Ascending aorta (tissue), 2 donors: ENCODE results near the gene NKX6-1. TPM values are rescaled to one million over a fixed set of nuclear protein-coding genes. Genes with fewer than 3 reads are reported as not detected.

Experiments used
- DNase-seq, 2 donors: peaks; one replicate each; pipeline ENCODE4 v3.0.0-alpha.2; 2019; ENCODE audit warnings: low spot score in 2 of 2
- H3K27ac ChIP-seq, 2 donors: fragments of 200-600 bp; sonication (generic); one replicate each; pipeline ENCODE4 v1.5.1; 2016 to 2017; ENCODE audit warnings: mild to moderate bottlenecking in 1 of 2
- H3K27me3 ChIP-seq: fragments of 200-600 bp; sonication (generic); one replicate; pipeline ENCODE4 v1.5.1; 2017
- H3K36me3 ChIP-seq, 2 donors: fragments of 200-600 bp; sonication (generic); one replicate each; pipeline ENCODE4 v1.5.1; 2016
- H3K4me1 ChIP-seq, 2 donors: fragments of 200-600 bp; sonication (generic); one replicate each; pipeline ENCODE4 v1.5.1; 2016 to 2017; ENCODE audit warnings: mild to moderate bottlenecking in 1 of 2
- H3K4me3 ChIP-seq, 2 donors: fragments of 200-600 bp; sonication (generic); one replicate each; pipeline ENCODE4 v1.5.1; 2016 to 2017; ENCODE audit warnings: mild to moderate bottlenecking in 1 of 2
- H3K9me3 ChIP-seq, 2 donors: fragments of 200-600 bp; sonication (generic); one replicate each; pipeline ENCODE4 v1.5.1; 2016
- CTCF ChIP-seq, 3 experiments: fragments of 200-600 bp in 2 of 3; fragments of 450-650 bp in 1 of 3; sonication (generic) in 2 of 3; IDR thresholded peaks; one replicate each; pipeline ENCODE4 v1.5.1; 2016 to 2019; ENCODE audit warnings: antibody characterized with exemption in 3 of 3, mild to moderate bottlenecking in 1 of 3, moderate library complexity in 1 of 3
- intact Hi-C: fragments of 100-400 bp; cut with DNase I; formaldehyde crosslinking; loops from one replicate; pipeline ENCODE4 v1.15.1; 2023
- total RNA-seq: library from RNA; depleted of rRNA; stranded (reverse); fragments of >200 nt; gene quantifications from one replicate; pipeline ENCODE4 v1.1.0, GENCODE V29; 2016

Gene NKX6-1
- total RNA-seq = not detected

- peak; percentile 58 to 86 for DNase-seq
- no peak for TF ChIP-seq CTCF (IDR thresholded peaks at IDR 0.05)
- H3K27ac ChIP-seq = peak within 1 kb of the TSS in 1 of 2 donors; percentile 15
- H3K4me3 ChIP-seq = peak within 1 kb of the TSS; percentile 53 to 70
- H3K27me3 ChIP-seq = peaks cover 25% of the 10 kb centered on the region
- no peaks in the 10 kb centered on the region for H3K9me3 ChIP-seq
- H3K4me1 ChIP-seq = peaks cover 8 to 19% of the 10 kb centered on the region in 2 donors
- intact Hi-C loops = no loop called here
- no peaks in the 10 kb centered on the region for H3K36me3 ChIP-seq
Observed at GRCh38 chr4:84498935-84499623, at the start of gene NKX6-1. Gene NKX6-1 (minus strand): TSS chr4:84499292. CDS start chr4:84498228, 1,064 bp downstream.

- no peak overlapping the region for H3K27ac ChIP-seq
- no peak for DNase-seq
- no peaks in the 10 kb centered on the region for H3K4me1 ChIP-seq
- H3K9me3 ChIP-seq = no peaks in the 10 kb centered on the region
- no peaks in the 10 kb centered on the region for H3K36me3 ChIP-seq
- intact Hi-C loops = no loop called here
- no peak for TF ChIP-seq CTCF (IDR thresholded peaks at IDR 0.05)
- H3K4me3 ChIP-seq = no peak overlapping the region
- H3K27me3 ChIP-seq = no peaks in the 10 kb centered on the region
Observed at GRCh38 chr4:84547211-84547610, 48.1 kb upstream of the NKX6-1 start.

- no peaks in the 10 kb centered on the region for H3K4me1 ChIP-seq
- intact Hi-C loops = no loop called here
- no peak for DNase-seq
- TF ChIP-seq CTCF (IDR thresholded peaks at IDR 0.05) = no peak
- H3K36me3 ChIP-seq = no peaks in the 10 kb centered on the region
- H3K9me3 ChIP-seq = no peaks in the 10 kb centered on the region
- no peak overlapping the region for H3K27ac ChIP-seq
- no peaks in the 10 kb centered on the region for H3K27me3 ChIP-seq
- no peak overlapping the region for H3K4me3 ChIP-seq
Observed at GRCh38 chr4:84545093-84545492, 46.0 kb upstream of the NKX6-1 start.

GRCh38 chr4:84535901-84536300, 36.8 kb upstream of the NKX6-1 start:
- no peak for TF ChIP-seq CTCF (IDR thresholded peaks at IDR 0.05)
- Histone ChIP-seq H3K9me3 (peaks cover 0 to 7% of the 10 kb centered on the region in 2 donors), H3K27me3 (no peaks in the 10 kb centered on the region), H3K4me1 (no peaks in the 10 kb centered on the region), H3K27ac (no peak overlapping the region), H3K36me3 (no peaks in the 10 kb centered on the region), H3K4me3 (no peak overlapping the region)
- intact Hi-C loops = no loop called here
- DNase-seq = no peak

GRCh38 chr4:84531689-84532088, 32.6 kb upstream of the NKX6-1 start:
- intact Hi-C loops = no loop called here
- H3K9me3 ChIP-seq = peaks cover 0 to 7% of the 10 kb centered on the region in 2 donors
- H3K27me3 ChIP-seq = no peaks in the 10 kb centered on the region
- H3K4me3 ChIP-seq = no peak overlapping the region
- no peaks in the 10 kb centered on the region for H3K36me3 ChIP-seq
- no peak for DNase-seq
- TF ChIP-seq CTCF (IDR thresholded peaks at IDR 0.05) = no peak
- H3K4me1 ChIP-seq = no peaks in the 10 kb centered on the region
- no peak overlapping the region for H3K27ac ChIP-seq
